ENCODE results near the gene DNAH14. TPM values are rescaled to one million over a fixed set of nuclear protein-coding genes. Genes with fewer than 3 reads are reported as not detected.
"Not testable (repeated sequence)": the region's sequence is repeated elsewhere in the genome, so short reads cannot be mapped to it uniquely, and the experiment has no call there.

Gene DNAH14
- total RNA-seq, 2 donors from 2014 or later: 5.8 to 7.7 TPM

DNA sequence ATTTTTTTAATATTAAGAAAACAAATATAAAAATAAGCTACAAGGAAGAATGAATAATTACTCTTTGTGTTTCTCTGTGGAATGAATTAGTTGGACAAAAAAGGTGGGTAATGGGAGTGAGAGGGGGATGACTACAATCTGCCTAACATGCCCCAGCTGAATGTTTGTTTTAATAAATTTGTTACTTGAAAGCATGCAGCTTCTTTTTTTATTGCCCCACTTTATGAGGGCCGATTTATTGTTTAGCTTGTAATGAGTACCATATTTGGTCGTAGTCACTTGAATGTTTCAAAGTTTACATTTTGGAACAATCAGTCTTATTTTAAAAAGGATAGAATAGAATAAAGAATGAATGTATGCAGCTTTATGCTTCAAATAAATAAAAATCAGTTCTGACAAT lies 301.0 kb downstream of the DNAH14 start:
- Histone ChIP-seq H3K4me1 (no peaks in the 10 kb centered on the region), H3K4me3 (no peak overlapping the region), H3K27ac (no peak overlapping the region), H3K9me3 (no peaks in the 10 kb centered on the region), H3K27me3 (no peaks in the 10 kb centered on the region), H3K36me3 (no peaks in the 10 kb centered on the region)
- no peak for DNase-seq (ENCODE audit: low spot score)
- TF ChIP-seq, protein P1, sequence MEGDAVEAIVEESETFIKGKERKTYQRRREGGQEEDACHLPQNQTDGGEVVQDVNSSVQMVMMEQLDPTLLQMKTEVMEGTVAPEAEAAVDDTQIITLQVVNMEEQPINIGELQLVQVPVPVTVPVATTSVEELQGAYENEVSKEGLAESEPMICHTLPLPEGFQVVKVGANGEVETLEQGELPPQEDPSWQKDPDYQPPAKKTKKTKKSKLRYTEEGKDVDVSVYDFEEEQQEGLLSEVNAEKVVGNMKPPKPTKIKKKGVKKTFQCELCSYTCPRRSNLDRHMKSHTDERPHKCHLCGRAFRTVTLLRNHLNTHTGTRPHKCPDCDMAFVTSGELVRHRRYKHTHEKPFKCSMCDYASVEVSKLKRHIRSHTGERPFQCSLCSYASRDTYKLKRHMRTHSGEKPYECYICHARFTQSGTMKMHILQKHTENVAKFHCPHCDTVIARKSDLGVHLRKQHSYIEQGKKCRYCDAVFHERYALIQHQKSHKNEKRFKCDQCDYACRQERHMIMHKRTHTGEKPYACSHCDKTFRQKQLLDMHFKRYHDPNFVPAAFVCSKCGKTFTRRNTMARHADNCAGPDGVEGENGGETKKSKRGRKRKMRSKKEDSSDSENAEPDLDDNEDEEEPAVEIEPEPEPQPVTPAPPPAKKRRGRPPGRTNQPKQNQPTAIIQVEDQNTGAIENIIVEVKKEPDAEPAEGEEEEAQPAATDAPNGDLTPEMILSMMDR (IDR thresholded peaks at IDR 0.05): no peak

DNA sequence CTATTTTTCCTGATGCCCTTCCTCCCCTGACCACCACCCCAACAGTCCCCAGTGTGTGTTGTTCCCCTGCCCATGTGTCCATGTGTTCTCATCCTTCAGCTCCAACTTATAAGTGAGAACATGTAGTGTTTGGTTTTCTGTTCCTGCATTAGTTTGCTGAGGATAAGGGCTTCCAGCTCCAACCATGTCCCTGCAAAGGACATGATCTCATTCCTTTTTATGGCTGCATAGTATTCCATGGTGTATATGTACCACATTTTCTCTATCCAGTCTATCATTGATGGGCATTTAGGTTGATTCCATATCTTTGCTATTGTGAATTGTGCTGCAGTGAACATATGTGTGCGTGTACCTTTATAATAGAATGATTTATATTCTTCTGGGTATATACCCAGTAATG lies 303.5 kb downstream of the DNAH14 start:
- DNase-seq (ENCODE audit: low spot score); H3K36me3 ChIP-seq; H3K4me3 ChIP-seq; H3K27ac ChIP-seq; H3K9me3 ChIP-seq; H3K4me1 ChIP-seq; H3K27me3 ChIP-seq: not testable (repeated sequence)

DNA sequence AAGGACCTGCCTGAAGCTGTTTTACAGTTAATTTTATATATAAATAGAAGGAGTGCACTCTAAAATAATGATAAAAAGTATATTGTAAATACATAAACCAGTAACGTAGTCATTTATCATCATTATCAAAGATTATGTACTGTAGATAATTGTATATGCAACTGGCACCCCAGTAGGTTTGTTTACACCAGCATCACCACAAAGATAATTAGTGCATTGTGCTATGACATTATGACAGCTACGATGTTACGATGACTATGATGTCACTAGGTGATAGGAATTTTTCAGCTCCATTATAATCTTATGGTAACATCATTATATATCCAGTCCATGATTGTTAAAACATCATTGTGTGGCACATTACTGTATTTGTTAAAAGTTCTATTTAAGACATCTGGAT lies 313.1 kb downstream of the DNAH14 start:
- H3K27me3 ChIP-seq: no peaks in the 10 kb centered on the region
- H3K4me3 ChIP-seq: no peak overlapping the region
- peaks cover 0 to 3% of the 10 kb centered on the region in 2 donors for H3K9me3 ChIP-seq
- H3K36me3 ChIP-seq: no peaks in the 10 kb centered on the region
- DNase-seq (ENCODE audit: low spot score): no peak
- TF ChIP-seq, protein P1 (IDR thresholded peaks at IDR 0.05): no peak
- H3K27ac ChIP-seq: no peak overlapping the region
- no peaks in the 10 kb centered on the region for H3K4me1 ChIP-seq

DNA sequence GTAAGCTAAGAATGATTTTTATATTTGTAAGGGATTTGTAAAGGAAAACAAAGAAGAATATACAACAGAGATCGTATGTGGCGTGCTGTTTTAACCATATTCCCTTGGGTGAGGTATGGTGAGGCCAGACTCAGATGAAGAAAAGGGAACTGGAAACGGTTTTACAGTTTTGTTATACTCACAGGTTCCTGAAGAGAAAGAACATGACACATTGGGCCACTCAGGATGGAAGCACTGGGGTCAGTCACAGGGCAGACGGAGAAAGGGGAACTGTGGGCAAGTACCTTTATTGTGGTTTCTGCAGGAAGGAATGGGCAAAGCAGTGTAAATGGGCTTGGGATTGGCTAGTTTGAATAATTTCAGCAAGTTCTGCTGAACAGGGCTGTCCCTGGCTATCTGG lies 321.0 kb downstream of the DNAH14 start:
- Histone ChIP-seq H3K27ac (no peak overlapping the region), H3K9me3 (no peaks in the 10 kb centered on the region), H3K4me3 (no peak overlapping the region), H3K27me3 (no peaks in the 10 kb centered on the region), H3K36me3 (no peaks in the 10 kb centered on the region), H3K4me1 (no peaks in the 10 kb centered on the region)
- TF ChIP-seq, protein P1 (IDR thresholded peaks at IDR 0.05): no peak
- no peak for DNase-seq (ENCODE audit: low spot score)

DNA sequence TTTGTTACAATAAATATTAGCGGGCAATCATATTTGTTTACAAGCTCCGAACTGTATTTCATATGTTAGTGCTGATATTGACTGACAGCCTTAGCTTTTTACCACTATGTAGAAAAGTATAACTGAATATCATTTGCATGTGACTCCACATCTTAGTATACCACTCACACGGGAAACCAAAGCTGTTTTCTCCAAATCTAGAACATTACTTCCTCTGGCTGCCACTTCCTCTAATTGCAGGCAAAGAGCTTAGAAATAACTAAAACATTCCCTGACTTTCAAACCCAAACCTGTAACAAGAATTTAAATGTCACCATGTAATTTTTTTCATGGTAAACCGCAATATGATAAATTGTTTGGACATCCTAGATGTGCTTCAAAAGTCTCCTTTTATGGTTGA lies 323.7 kb downstream of the DNAH14 start:
- TF ChIP-seq, protein P1 (IDR thresholded peaks at IDR 0.05): no peak
- Histone ChIP-seq H3K27ac (no peak overlapping the region), H3K9me3 (no peaks in the 10 kb centered on the region), H3K4me3 (no peak overlapping the region), H3K4me1 (no peaks in the 10 kb centered on the region), H3K27me3 (no peaks in the 10 kb centered on the region), H3K36me3 (no peaks in the 10 kb centered on the region)
- DNase-seq (ENCODE audit: low spot score): no peak

DNA sequence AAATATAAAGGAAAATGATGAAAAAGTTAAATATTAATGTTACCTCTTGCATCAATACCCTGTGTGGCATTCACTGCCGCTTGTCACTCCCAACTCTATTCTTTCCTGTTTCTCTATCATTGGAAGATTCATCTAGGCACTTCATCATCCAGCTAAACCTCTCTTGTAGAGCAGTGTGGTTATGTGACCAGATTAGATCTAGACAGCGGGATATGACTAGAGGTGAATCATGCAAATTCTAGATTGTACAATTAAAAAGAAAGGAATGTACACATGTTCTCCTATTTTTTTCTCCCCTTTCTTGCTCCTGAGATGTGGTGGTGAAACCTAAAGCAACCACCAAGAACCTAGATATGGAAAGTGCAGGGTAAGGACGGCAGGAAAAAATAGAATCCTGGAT lies 324.3 kb downstream of the DNAH14 start:
- H3K27ac ChIP-seq: no peak overlapping the region
- TF ChIP-seq, protein P1 (IDR thresholded peaks at IDR 0.05): no peak
- H3K36me3 ChIP-seq: no peaks in the 10 kb centered on the region
- H3K9me3 ChIP-seq: no peaks in the 10 kb centered on the region
- no peak overlapping the region for H3K4me3 ChIP-seq
- H3K4me1 ChIP-seq: no peaks in the 10 kb centered on the region
- DNase-seq (ENCODE audit: low spot score): no peak
- H3K27me3 ChIP-seq: no peaks in the 10 kb centered on the region

Data from right atrium auricular region (tissue), 2 donors.